Adrenal gland (tissue), 5 donors: ENCODE results near the gene ZNF827.

ENCODE experiments used
- CTCF ChIP-seq, 6 experiments: fragments of 450-650 bp in 4 of 6; fragments of 200-600 bp in 2 of 6; sonication (generic) in 1 of 6; IDR thresholded peaks; 1 replicate in 5 of 6; 2 replicates in 1 of 6; pipeline versions ENCODE4 v1.5.1 to v1.8.0; 2016 to 2021; ENCODE audit warnings: antibody characterized with exemption in 6 of 6, mild to moderate bottlenecking in 2 of 6, moderate library complexity in 1 of 6
- POLR2A ChIP-seq, 2 donors: fragments of 450-650 bp; IDR thresholded peaks; one replicate each; pipeline ENCODE4 v1.6.1; 2017; ENCODE audit warnings: antibody characterized with exemption in 2 of 2, mild to moderate bottlenecking in 2 of 2, moderate library complexity in 1 of 2
- donor health status: DM: no; HTN: no; CAD: no.

DNA sequence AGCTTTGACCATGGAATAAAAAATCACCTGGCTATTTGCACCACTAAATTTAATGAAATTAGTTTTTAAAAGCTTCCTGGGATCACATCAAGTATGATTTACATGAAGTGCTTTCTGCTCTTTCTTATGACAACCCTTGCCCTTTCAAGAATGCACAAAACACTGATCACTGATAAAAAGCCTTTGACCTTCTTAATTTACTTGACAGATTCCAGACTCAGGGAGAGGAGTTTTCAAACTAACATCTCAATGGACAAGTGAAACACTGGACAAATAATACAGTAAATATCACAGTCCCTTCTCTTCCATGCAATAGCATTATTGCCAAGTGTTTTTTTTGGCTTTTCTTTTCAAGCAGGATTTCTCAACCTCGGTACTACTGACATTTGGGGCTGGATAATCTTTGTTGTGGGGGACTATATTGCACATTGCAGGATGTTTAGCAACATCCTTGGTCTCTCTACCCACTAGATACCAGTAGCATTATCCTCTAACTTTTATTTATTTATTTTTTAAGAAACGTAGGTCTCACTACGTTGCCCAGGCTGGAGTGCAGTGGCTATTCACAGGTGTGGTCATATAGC, 86.3 kb downstream of the ZNF827 start:
- TF ChIP-seq CTCF (IDR thresholded peaks at IDR 0.05), result no peak
- no peak for TF ChIP-seq POLR2A (IDR thresholded peaks at IDR 0.05)
